Smooth muscle cell (in vitro differentiated cells): ENCODE results near the gene TCF15. TPM values are rescaled to one million over a fixed set of nuclear protein-coding genes. Genes with fewer than 3 reads are reported as not detected.

Experiments used
- DNase-seq: peaks from one replicate; lab custom pipeline; 2025; ENCODE audit not compliant: unreplicated experiment; lab: John Stamatoyannopoulos, UW
- H2AFZ ChIP-seq: fragments of 200-600 bp; sonication (generic); 2 replicates; pipeline ENCODE4 v1.6.0; 2016; ENCODE audit warnings: antibody characterized with exemption, low read depth, mild to moderate bottlenecking
- H3F3A ChIP-seq: fragments of 200-600 bp; sonication (generic); 2 replicates; pipeline ENCODE4 v1.6.0; 2017; ENCODE audit warnings: antibody characterized with exemption, low read depth
- H3K27ac ChIP-seq: fragments of 200-600 bp; sonication (generic); 2 replicates; pipeline ENCODE4 v1.5.1; 2016; ENCODE audit warnings: low read depth, mild to moderate bottlenecking
- H3K27me3 ChIP-seq: fragments of 200-600 bp; sonication (generic); 2 replicates; pipeline ENCODE4 v1.6.1; 2016; ENCODE audit warnings: low read depth, mild to moderate bottlenecking
- H3K36me3 ChIP-seq: fragments of 200-600 bp; sonication (generic); 2 replicates; pipeline ENCODE4 v1.5.1; 2016; ENCODE audit warnings: low read depth
- H3K4me1 ChIP-seq: fragments of 200-600 bp; sonication (generic); 2 replicates; pipeline ENCODE4 v1.5.1; 2016; ENCODE audit warnings: low read depth
- H3K4me2 ChIP-seq: fragments of 200-600 bp; sonication (generic); 2 replicates; pipeline ENCODE4 v1.6.0; 2016; ENCODE audit warnings: mild to moderate bottlenecking
- H3K4me3 ChIP-seq: fragments of 200-600 bp; sonication (generic); 2 replicates; pipeline ENCODE4 v1.5.1; 2016; ENCODE audit warnings: mild to moderate bottlenecking
- H3K79me2 ChIP-seq: fragments of 200-600 bp; sonication (generic); 2 replicates; pipeline ENCODE4 v1.6.0; 2016; ENCODE audit warnings: low read depth, mild to moderate bottlenecking
- H3K9ac ChIP-seq: fragments of 200-600 bp; sonication (generic); 2 replicates; pipeline ENCODE4 v1.6.0; 2016; ENCODE audit warnings: low read depth
- H3K9me3 ChIP-seq: fragments of 200-600 bp; sonication (generic); replicated peaks from 2 replicates; pipeline ENCODE4 v1.5.1; 2016; ENCODE audit warnings: low read depth
- H4K20me1 ChIP-seq: fragments of 200-600 bp; sonication (generic); 2 replicates; pipeline ENCODE4 v1.6.0; 2016; ENCODE audit warnings: low read depth
- WGBS: methylation state at CpG from one replicate; pipeline ENCODE4 v1.1.7; 2016; ENCODE audit warnings: low lambda C conversion rate; 5-methylcytosine and 5-hydroxymethylcytosine counted together
- polyA plus RNA-seq: library from polyadenylated mRNA; unstranded; fragments of >200 nt; fragmentation: Nextera tagmentation; extraction: Ambion mirVana; gene quantifications from 2 replicates; pipeline ENCODE4 v1.2.1, GENCODE V29; 2016
- total RNA-seq: library from RNA; depleted of rRNA; stranded (reverse); fragments of >200 nt; gene quantifications from 2 replicates; pipeline ENCODE4 v1.2.3, GENCODE V29; 2014
- TF ChIP-seq, protein P1 (sequence below): fragments of 200-600 bp; sonication (generic); IDR thresholded peaks from 2 replicates; pipeline ENCODE4 v1.5.1; 2017; ENCODE audit warnings: borderline replicate concordance, mild to moderate bottlenecking, antibody characterized with exemption; ENCODE audit not compliant: insufficient read depth, poor library complexity, severe bottlenecking

The TCF15 gene
- total and polyA plus RNA-seq, 2 experiments from 2014 or later = not detected

DNA sequence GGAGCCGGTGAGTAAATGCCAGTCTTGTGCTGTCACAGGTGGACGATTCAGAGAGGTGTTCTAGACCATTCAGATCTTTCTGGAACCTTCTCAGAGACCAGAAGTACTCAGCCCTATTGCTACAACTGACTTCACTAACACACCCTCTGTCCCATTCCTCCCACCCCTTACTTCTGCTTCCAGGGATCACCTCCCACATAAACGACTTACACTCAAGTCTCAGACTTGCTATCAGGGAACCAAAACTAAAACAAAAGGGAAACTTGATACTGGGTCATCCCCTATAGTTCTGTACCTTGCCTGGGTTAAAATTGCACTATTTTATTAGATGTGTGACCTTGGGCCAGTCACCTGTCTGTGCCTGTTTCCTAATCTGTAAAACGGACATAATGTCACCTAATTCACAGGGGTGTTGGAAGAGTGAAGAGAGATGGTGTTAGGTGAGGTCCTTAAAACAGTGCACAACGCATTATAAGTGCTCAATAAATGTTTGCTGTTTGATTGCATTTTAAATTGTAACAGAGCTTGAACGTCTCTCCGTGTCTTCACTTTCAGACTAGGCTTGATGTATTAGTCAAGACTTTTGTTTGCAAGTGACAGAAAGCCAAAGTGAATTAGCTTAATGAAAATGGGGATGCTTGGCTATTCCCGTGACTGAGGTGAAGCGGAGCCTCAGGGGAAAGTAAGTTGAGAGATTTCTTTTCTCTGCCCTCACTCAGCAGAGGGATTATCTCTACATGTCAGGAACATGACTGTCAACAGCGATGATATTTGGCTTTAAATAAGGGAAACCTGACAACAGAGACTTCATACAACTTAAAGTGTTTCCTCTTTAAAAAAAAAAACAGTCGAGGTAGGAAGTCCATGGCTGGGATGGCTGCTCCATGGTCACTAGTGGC lies 45.9 kb upstream of the TCF15 start:
- H3K4me2 ChIP-seq = no peak overlapping the region
- H3K4me3 ChIP-seq = no peak overlapping the region
- no peaks in the 10 kb centered on the region for H3K36me3 ChIP-seq

DNA sequence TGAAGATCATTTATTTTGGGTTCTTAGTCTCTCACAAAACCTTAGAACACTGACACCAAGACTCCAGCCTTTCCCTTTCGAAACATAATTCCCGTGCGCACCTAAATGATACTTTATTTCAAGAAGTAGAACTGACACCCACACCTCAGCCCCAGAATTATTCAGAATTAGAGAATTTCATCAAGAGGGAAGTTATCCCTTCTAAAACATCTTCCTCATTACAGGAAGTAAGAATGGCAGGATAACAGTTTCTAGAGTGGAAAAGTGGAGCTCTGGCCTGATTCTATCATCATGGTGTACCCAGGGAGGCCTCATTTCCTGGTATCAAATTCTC lies 44.3 kb upstream of the TCF15 start:
- peaks cover 23% of the 10 kb centered on the region for H4K20me1 ChIP-seq
- H3K9ac ChIP-seq = no peak overlapping the region
- 97% methylated on average over 3 of the region's 3 CpGs for WGBS

More for the DNA sequence above, 45.9 kb upstream of the TCF15 start:
- H3K27me3 ChIP-seq = no peaks in the 10 kb centered on the region
- DNase-seq = no peak
- no peaks in the 10 kb centered on the region for H3F3A ChIP-seq
- H3K9ac ChIP-seq = no peak overlapping the region
- peaks cover 11% of the 10 kb centered on the region for H3K4me1 ChIP-seq
- no peak overlapping the region for H3K27ac ChIP-seq
- TF ChIP-seq, protein P1, sequence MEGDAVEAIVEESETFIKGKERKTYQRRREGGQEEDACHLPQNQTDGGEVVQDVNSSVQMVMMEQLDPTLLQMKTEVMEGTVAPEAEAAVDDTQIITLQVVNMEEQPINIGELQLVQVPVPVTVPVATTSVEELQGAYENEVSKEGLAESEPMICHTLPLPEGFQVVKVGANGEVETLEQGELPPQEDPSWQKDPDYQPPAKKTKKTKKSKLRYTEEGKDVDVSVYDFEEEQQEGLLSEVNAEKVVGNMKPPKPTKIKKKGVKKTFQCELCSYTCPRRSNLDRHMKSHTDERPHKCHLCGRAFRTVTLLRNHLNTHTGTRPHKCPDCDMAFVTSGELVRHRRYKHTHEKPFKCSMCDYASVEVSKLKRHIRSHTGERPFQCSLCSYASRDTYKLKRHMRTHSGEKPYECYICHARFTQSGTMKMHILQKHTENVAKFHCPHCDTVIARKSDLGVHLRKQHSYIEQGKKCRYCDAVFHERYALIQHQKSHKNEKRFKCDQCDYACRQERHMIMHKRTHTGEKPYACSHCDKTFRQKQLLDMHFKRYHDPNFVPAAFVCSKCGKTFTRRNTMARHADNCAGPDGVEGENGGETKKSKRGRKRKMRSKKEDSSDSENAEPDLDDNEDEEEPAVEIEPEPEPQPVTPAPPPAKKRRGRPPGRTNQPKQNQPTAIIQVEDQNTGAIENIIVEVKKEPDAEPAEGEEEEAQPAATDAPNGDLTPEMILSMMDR = no peak
- H4K20me1 ChIP-seq = peaks cover 16% of the 10 kb centered on the region
- no peak overlapping the region for H2AFZ ChIP-seq
- no peaks in the 10 kb centered on the region for H3K9me3 ChIP-seq
- no peaks in the 10 kb centered on the region for H3K79me2 ChIP-seq
- 77% methylated on average over 11 of the region's 11 CpGs for WGBS

DNA sequence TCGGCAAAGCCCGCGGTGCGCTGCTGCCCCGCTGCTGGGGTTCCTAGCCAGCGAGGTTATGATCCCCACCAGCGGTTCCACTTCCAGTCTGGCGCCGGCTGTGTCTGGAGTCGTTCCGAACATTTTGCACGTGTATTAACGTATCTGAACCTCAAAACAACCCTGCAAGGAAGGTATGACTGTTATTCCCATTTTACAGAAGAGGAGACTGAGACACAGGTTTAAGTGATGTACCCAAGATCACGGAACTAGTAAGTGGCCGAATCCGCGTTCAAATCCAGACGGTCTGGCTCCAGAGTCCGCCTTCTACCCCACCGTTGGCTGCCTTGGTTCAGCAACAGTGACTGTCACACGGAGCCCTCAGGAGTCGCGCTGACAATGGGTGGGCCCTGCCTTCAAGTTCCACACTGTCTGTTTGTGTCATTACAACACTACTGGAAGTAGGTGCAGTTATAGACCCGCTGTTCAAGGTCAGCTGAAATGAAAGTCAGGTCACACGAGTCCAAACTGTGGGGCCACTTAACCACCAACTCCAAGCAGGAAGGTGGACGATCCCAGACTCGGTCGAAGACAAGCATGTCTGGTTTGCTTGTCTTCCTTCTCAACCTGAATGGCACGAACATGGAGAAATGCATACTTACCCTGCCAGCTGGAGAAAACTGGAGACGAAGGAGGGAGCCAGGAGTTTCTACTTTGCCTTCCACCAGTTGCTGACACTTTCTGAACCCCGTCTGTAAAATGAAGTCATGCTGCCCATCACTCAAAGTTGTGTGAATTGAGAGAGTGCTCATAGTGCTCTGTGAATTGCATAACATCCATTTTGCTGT lies 43.7 kb upstream of the TCF15 start:
- 36% methylated on average over 30 of the region's 31 CpGs for WGBS
- Histone ChIP-seq H2AFZ (peak overlapping the region; percentile 46), H3K36me3 (no peaks in the 10 kb centered on the region), H3F3A (no peaks in the 10 kb centered on the region), H4K20me1 (peaks cover 23% of the 10 kb centered on the region), H3K9me3 (no peaks in the 10 kb centered on the region), H3K27ac (no peak overlapping the region), H3K79me2 (no peaks in the 10 kb centered on the region), H3K4me1 (peaks cover 11% of the 10 kb centered on the region), H3K4me2 (peak overlapping the region; percentile 95), H3K9ac (peak overlapping the region; percentile 28), H3K4me3 (peak overlapping the region; percentile 74), H3K27me3 (no peaks in the 10 kb centered on the region)
- TF ChIP-seq, protein P1 = no peak
- no peak for DNase-seq

More for the DNA sequence above, 44.3 kb upstream of the TCF15 start:
- H3K9me3 ChIP-seq = no peaks in the 10 kb centered on the region
- no peak overlapping the region for H3K27ac ChIP-seq
- no peak for DNase-seq
- H2AFZ ChIP-seq = no peak overlapping the region
- H3K4me1 ChIP-seq = peaks cover 11% of the 10 kb centered on the region
- no peaks in the 10 kb centered on the region for H3K27me3 ChIP-seq
- no peaks in the 10 kb centered on the region for H3K79me2 ChIP-seq
- H3K4me2 ChIP-seq = no peak overlapping the region
- H3F3A ChIP-seq = no peaks in the 10 kb centered on the region
- H3K36me3 ChIP-seq = no peaks in the 10 kb centered on the region
- TF ChIP-seq, protein P1 = no peak
- H3K4me3 ChIP-seq = no peak overlapping the region
